HG03342 (cell line): ENCODE data around the gene PITPNM2.
"Not testable (repeated sequence)": the region's sequence is repeated elsewhere in the genome, so short reads cannot be mapped to it uniquely, and the experiment has no call there.

Experiments used
- ATAC-seq: cut with Tn5 transposase; IDR thresholded peaks from one replicate; pipeline ENCODE4 v1.9.1; 2021; ENCODE audit warnings: mild to moderate bottlenecking, moderate library complexity; ENCODE audit not compliant: unreplicated experiment

The PITPNM2 gene

GRCh38 chr12:123121670-123122069 lies 29.2 kb downstream of the PITPNM2 start:
- no peak for ATAC-seq

GRCh38 chr12:123120452-123121166 lies 30.3 kb downstream of the PITPNM2 start:
- peak; percentile 39 for ATAC-seq

- peak; percentile 76 for ATAC-seq
These were observed 31.1 kb downstream of the PITPNM2 start for GRCh38 chr12:123119808-123120207.

- ATAC-seq: no peak
These were observed 32.4 kb downstream of the PITPNM2 start for GRCh38 chr12:123118497-123118896.

- ATAC-seq: no peak
These were observed 35.3 kb downstream of the PITPNM2 start for GRCh38 chr12:123115409-123116121.

- ATAC-seq: no peak
These were observed 36.4 kb downstream of the PITPNM2 start for GRCh38 chr12:123114304-123115083.

GRCh38 chr12:123113026-123113425 lies 37.9 kb downstream of the PITPNM2 start:
- no peak for ATAC-seq

- no peak for ATAC-seq
These were observed 39.3 kb downstream of the PITPNM2 start for GRCh38 chr12:123111498-123112165.

- no peak for ATAC-seq
These were observed 41.5 kb downstream of the PITPNM2 start for GRCh38 chr12:123109319-123109772.

GRCh38 chr12:123108682-123109066 lies 42.2 kb downstream of the PITPNM2 start:
- no peak for ATAC-seq

- ATAC-seq: no peak
These were observed 42.8 kb downstream of the PITPNM2 start for GRCh38 chr12:123107926-123108681.

GRCh38 chr12:123106640-123107359 lies 44.1 kb downstream of the PITPNM2 start:
- no peak for ATAC-seq

GRCh38 chr12:123105211-123105826 lies 45.6 kb downstream of the PITPNM2 start:
- ATAC-seq: no peak

- no peak for ATAC-seq
These were observed 46.1 kb downstream of the PITPNM2 start for GRCh38 chr12:123104809-123105208.

GRCh38 chr12:123104094-123104493 lies 46.8 kb downstream of the PITPNM2 start:
- ATAC-seq: not testable (repeated sequence)

- no peak for ATAC-seq
These were observed 47.9 kb downstream of the PITPNM2 start for GRCh38 chr12:123102781-123103503.

GRCh38 chr12:123102366-123102765 lies 48.5 kb downstream of the PITPNM2 start:
- no peak for ATAC-seq

- ATAC-seq: no peak
These were observed 49.4 kb downstream of the PITPNM2 start for GRCh38 chr12:123101526-123101925.
